Mammary epithelial cell (primary cell): ENCODE measurements around the gene CCL26.

Source experiments
- CTCF ChIP-seq, 2 donors: IDR thresholded peaks in 1 of 2; conservative IDR thresholded peaks in 1 of 2; 2 replicates each; pipeline ENCODE4 v1.5.1; 2011 to 2012; ENCODE audit warnings: inconsistent platforms in 2 of 2, low read length in 2 of 2, mild to moderate bottlenecking in 2 of 2, control low read depth in 1 of 2, low read depth in 1 of 2; ENCODE audit not compliant: insufficient read depth in 1 of 2; ENCODE audit errors: extremely low read depth in 1 of 2
- EZH2 ChIP-seq: IDR thresholded peaks from 2 replicates; pipeline ENCODE4 v1.6.1; 2012; ENCODE audit warnings: low read length, inconsistent platforms, borderline replicate concordance

GRCh38 chr7:75734586-75735458 is 37.2 kb downstream of the CCL26 start:
- TF ChIP-seq EZH2 (no peak), CTCF (conservative IDR thresholded peaks at IDR 0.05 in 1 of 2, IDR thresholded peaks at IDR 0.05 in 1 of 2; ENCODE audit: extremely low read depth in 1 of 2, insufficient read depth in 1 of 2, low read depth in 1 of 2, low read length in 2 of 2) (no peak)
